ENCODE data around the gene LTBP3. TPM values are rescaled to one million over a fixed set of nuclear protein-coding genes. Genes with fewer than 3 reads are reported as not detected.

Gene LTBP3
- total and polyA plus RNA-seq, 3 experiments from 2014 or later, result 17.9 to 35.4 (median 33.2) TPM

DNA sequence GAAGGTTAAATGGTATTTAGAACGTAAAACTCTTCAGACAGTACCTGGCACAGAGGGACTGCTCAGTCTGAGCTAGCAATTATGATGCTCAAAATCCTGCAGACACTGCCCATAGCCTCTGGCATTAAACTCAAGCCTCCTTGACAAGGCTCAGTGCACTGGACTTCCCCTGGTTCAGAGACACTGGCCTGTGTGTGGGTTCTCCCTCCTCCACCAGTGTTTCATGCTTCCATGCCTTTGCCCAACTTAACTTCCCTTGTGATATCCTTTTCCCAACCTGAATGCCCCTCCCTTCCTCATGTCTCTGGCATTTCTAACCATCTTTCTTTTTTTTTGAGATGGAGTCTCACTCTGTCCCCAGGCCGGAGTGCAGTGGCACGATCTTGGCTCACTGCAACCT is 9.1 kb downstream of the LTBP3 start:
- ChIA-PET POLR2A (interaction anchor here (0.9 kb wide), 1 partner anchor 8 kb away, joined by 3 read pairs; no protein-coding TSS in a partner anchor), CTCF (interaction anchor here (0.8 to 5.7 kb wide), 3 partner anchors 9 to 39 kb away, joined by 3 to 35 read pairs (median 8); partner anchors contain the start of genes FAM89B and ZNRD2)
- Mint-ChIP-seq H3K36me3 (peaks cover 3 to 19% (median 11%) of the 10 kb centered on the region in 3 donors), H3K9me3 (no peaks in the 10 kb centered on the region), H3K4me3 (peak overlapping the region in 3 of 7 donors; percentile 31 to 83 (median 40)), H3K4me1 (peaks cover 47 to 66% (median 56%) of the 10 kb centered on the region in 3 donors), H3K27ac (peak overlapping the region in 6 of 8 donors; percentile 7 to 92 (median 56)), H3K27me3 (no peaks in the 10 kb centered on the region)
- no peak for DNase-seq
- Histone ChIP-seq H3K9me3 (ENCODE audit: low read length) (no peaks in the 10 kb centered on the region), H3K4me3 (ENCODE audit: low read length) (no peak overlapping the region), H3K27ac (ENCODE audit: low read depth, low read length) (no peak overlapping the region), H3K27me3 (ENCODE audit: insufficient read depth, low read length, poor library complexity, severe bottlenecking) (no peaks in the 10 kb centered on the region), H3K36me3 (ENCODE audit: insufficient read depth, low read length) (no peaks in the 10 kb centered on the region), H3K4me1 (ENCODE audit: insufficient read depth, low read length) (peaks cover 62% of the 10 kb centered on the region)

DNA sequence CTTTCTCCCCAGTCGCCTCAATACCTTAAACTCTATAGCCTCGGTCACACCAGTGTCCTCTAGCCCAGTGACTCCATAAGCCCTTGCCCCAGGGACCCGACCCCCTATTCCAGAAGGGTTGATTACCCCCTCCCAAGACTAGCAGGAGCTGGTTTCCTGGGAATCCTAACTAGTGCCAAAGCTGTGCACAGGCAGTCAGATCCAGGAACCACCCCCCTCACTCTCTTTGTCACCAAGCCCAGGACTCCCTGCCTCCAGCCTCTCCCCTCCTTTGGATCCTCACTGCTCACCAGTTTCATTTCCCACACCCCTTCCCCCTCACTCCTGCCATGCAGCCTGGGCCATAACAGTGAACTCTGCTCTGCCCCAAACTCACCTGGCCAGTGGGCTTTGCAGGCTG is 9.8 kb downstream of the LTBP3 start:
- H3K27ac ChIP-seq (ENCODE audit: low read depth, low read length), result no peak overlapping the region
- H3K36me3 Mint-ChIP-seq, result peaks cover 3 to 19% (median 11%) of the 10 kb centered on the region in 3 donors
- H3K4me3 Mint-ChIP-seq, result peak overlapping the region; percentile 45 to 83 (median 55)
- peaks cover 47 to 63% (median 56%) of the 10 kb centered on the region in 3 donors for H3K4me1 Mint-ChIP-seq
- no peaks in the 10 kb centered on the region for H3K9me3 Mint-ChIP-seq
- peak overlapping the region; percentile 66 to 94 (median 88) for H3K27ac Mint-ChIP-seq
- DNase-seq, result no peak
- ChIA-PET POLR2A (interaction anchor here (0.6 to 0.9 kb wide), 2 partner anchors 9 to 24 kb away, joined by 3 read pairs; partner anchors contain the start of gene SCYL1), CTCF (interaction anchor here (0.8 to 5.7 kb wide), 4 partner anchors 8 to 39 kb away, joined by 3 to 35 read pairs (median 6); partner anchors contain the start of genes FAM89B and ZNRD2)
- no peaks in the 10 kb centered on the region for H3K36me3 ChIP-seq (ENCODE audit: insufficient read depth, low read length)
- no peak overlapping the region for H3K4me3 ChIP-seq (ENCODE audit: low read length)
- H3K27me3 Mint-ChIP-seq, result no peaks in the 10 kb centered on the region
- H3K9me3 ChIP-seq (ENCODE audit: low read length), result no peaks in the 10 kb centered on the region
- no peaks in the 10 kb centered on the region for H3K27me3 ChIP-seq (ENCODE audit: insufficient read depth, low read length, poor library complexity, severe bottlenecking)
- peaks cover 55% of the 10 kb centered on the region for H3K4me1 ChIP-seq (ENCODE audit: insufficient read depth, low read length)

DNA sequence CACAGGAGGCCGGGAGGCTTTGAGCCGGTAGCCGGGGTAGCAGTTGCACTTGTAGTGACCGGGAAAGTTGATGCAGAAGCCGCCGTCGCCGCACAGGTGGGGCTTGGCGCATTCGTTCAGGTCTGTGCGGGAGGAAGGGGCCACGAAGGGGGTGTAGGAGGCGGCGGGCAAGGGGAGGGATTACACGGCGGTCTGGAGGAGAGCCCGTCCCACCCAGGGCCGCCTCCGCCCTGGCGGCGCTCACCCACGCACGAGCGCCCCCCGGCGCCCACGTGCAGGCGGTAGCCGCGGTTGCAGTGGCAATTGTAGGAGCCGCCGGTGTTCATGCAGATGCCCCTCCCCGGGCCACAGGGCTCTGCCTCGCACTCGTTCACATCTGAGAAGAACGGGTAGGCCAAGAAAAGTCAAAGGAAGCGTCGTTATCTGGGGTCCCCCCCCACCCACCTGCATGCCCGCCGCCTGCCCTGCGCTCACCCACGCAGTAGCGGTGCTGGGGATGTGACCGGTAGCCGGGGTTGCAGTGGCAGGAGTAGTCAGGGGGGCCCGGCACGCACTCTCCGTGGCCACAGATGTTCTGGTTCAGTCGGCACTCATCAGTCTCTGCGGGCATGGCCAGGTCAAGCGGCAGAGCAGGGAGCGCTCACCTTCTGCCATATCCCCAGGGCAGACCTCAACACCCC is 10.6 kb downstream of the LTBP3 start:
- peak; percentile 50 to 75 (median 55) for DNase-seq
- CTCF ChIA-PET, result interaction anchor here (1.0 to 12.4 kb wide), 6 partner anchors 9 to 43 kb away, joined by 3 to 258 read pairs (median 6); partner anchors contain the start of genes FAM89B, KCNK7 and ZNRD2
- Histone ChIP-seq H3K27ac (ENCODE audit: low read depth, low read length) (peak overlapping the region; percentile 9), H3K36me3 (ENCODE audit: insufficient read depth, low read length) (no peaks in the 10 kb centered on the region), H3K9me3 (ENCODE audit: low read length) (no peaks in the 10 kb centered on the region), H3K4me3 (ENCODE audit: low read length) (peak overlapping the region; percentile 54), H3K27me3 (ENCODE audit: insufficient read depth, low read length, poor library complexity, severe bottlenecking) (no peaks in the 10 kb centered on the region), H3K4me1 (ENCODE audit: insufficient read depth, low read length) (peaks cover 49% of the 10 kb centered on the region)
- no peaks in the 10 kb centered on the region for H3K9me3 Mint-ChIP-seq
- H3K4me3 Mint-ChIP-seq, result peak overlapping the region; percentile 47 to 90 (median 83)
- peaks cover 3 to 19% (median 10%) of the 10 kb centered on the region in 3 donors for H3K36me3 Mint-ChIP-seq
- H3K27me3 Mint-ChIP-seq, result no peaks in the 10 kb centered on the region
- H3K4me1 Mint-ChIP-seq, result peaks cover 45 to 55% (median 53%) of the 10 kb centered on the region in 3 donors
- POLR2A ChIA-PET, result interaction anchor here (0.6 to 4.7 kb wide), 5 partner anchors 12 to 40 kb away, joined by 3 to 16 read pairs (median 9); partner anchors contain the start of gene ZNRD2
- peak overlapping the region; percentile 66 to 96 (median 90) for H3K27ac Mint-ChIP-seq

DNA sequence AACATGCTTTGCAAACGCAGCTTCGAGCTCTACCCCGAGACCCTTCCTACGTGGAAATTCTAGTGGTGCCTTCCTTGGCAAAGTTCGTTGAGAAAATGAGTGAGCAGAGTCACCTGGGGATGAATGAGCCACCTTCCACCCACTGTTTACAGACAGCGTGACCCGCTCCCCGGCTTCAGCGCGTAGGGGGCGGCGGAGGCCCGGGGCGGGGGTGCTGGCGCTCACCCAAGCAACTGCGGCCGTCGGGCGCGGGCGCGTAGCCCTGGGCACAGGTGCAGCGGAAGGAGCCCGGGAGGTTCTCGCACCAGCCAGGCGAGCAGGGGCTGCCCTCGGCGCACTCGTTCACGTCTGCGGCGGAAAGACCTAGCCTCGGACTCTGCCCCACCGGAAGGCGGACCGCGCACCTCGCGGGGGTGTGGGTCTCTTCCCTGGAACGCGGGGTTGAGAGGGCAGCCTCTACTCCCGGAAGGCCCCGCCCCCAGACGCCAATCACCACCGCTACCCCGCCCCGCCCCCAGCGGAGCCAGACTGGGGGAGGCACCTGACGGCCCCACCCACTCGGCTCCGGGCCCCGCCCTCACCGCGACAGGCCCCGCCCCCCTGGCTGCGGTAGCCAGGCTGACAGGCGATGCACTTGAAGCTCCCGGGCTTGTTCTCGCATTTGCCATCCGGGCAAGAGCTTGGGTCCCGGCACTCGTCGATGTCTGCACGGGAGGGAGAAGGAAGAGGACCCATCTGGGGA is 11.8 kb downstream of the LTBP3 start:
- H3K4me1 Mint-ChIP-seq, result peaks cover 38 to 49% (median 48%) of the 10 kb centered on the region in 3 donors
- POLR2A ChIA-PET, result interaction anchor here (0.6 to 4.7 kb wide), 13 partner anchors 11 to 271 kb away, joined by 3 to 16 read pairs (median 4); partner anchors contain the start of genes EHBP1L1, FAM89B, MALAT1 and ZNRD2
- H3K9me3 ChIP-seq (ENCODE audit: low read length), result no peaks in the 10 kb centered on the region
- peak overlapping the region; percentile 53 for H3K27ac ChIP-seq (ENCODE audit: low read depth, low read length)
- H3K4me3 Mint-ChIP-seq, result peak overlapping the region; percentile 68 to 90 (median 83)
- peaks cover 42% of the 10 kb centered on the region for H3K4me1 ChIP-seq (ENCODE audit: insufficient read depth, low read length)
- DNase-seq, result peak; percentile 98 to 99 (median 99)
- CTCF ChIA-PET, result interaction anchor here (0.8 to 12.4 kb wide), 7 partner anchors 10 to 217 kb away, joined by 3 to 258 read pairs (median 4); partner anchors contain the start of genes FAM89B, KCNK7 and ZNRD2
- H3K36me3 Mint-ChIP-seq, result peaks cover 1 to 12% (median 3%) of the 10 kb centered on the region in 3 donors
- no peaks in the 10 kb centered on the region for H3K27me3 ChIP-seq (ENCODE audit: insufficient read depth, low read length, poor library complexity, severe bottlenecking)
- peak overlapping the region; percentile 54 for H3K4me3 ChIP-seq (ENCODE audit: low read length)
- H3K9me3 Mint-ChIP-seq, result no peaks in the 10 kb centered on the region
- H3K36me3 ChIP-seq (ENCODE audit: insufficient read depth, low read length), result no peaks in the 10 kb centered on the region
- peak overlapping the region; percentile 86 to 97 (median 94) for H3K27ac Mint-ChIP-seq
- H3K27me3 Mint-ChIP-seq, result no peaks in the 10 kb centered on the region

DNA sequence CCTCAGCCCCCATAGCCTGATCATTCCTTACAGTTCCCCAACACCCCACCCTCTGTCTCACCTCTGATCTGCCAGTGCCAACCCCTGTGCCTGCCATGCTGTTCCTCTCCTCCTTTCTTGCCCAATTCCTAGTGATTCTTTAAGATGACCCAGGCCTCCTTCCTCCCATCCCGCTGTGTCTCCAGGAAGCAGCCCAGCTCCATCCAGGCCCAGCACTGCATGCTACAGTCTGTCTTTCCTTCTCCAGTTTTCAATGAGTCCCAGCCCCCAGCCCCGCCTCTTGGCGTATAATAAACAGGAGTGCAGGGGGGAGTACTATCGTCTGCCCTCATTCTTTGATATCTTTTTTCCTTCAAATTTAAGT is 12.3 kb downstream of the LTBP3 start:
- H3K4me3 ChIP-seq (ENCODE audit: low read length), result peak overlapping the region; percentile 14
- Mint-ChIP-seq H3K4me3 (peak overlapping the region; percentile 26 to 90 (median 68)), H3K27me3 (no peaks in the 10 kb centered on the region), H3K4me1 (peaks cover 39 to 52% (median 51%) of the 10 kb centered on the region in 3 donors), H3K27ac (peak overlapping the region; percentile 86 to 97 (median 94)), H3K36me3 (peaks cover 1 to 10% (median 3%) of the 10 kb centered on the region in 3 donors), H3K9me3 (no peaks in the 10 kb centered on the region)
- peak overlapping the region; percentile 53 for H3K27ac ChIP-seq (ENCODE audit: low read depth, low read length)
- H3K9me3 ChIP-seq (ENCODE audit: low read length), result no peaks in the 10 kb centered on the region
- peaks cover 46% of the 10 kb centered on the region for H3K4me1 ChIP-seq (ENCODE audit: insufficient read depth, low read length)
- DNase-seq, result no peak
- ChIA-PET CTCF (interaction anchor here (1.0 to 12.4 kb wide), 5 partner anchors 20 to 45 kb away, joined by 3 to 258 read pairs (median 8); partner anchors contain the start of genes FAM89B, KCNK7 and ZNRD2), POLR2A (interaction anchor here (0.7 to 4.7 kb wide), 7 partner anchors 17 to 130 kb away, joined by 3 to 16 read pairs (median 9); partner anchors contain the start of genes EHBP1L1, FAM89B and ZNRD2)
- H3K36me3 ChIP-seq (ENCODE audit: insufficient read depth, low read length), result no peaks in the 10 kb centered on the region
- no peaks in the 10 kb centered on the region for H3K27me3 ChIP-seq (ENCODE audit: insufficient read depth, low read length, poor library complexity, severe bottlenecking)

DNA sequence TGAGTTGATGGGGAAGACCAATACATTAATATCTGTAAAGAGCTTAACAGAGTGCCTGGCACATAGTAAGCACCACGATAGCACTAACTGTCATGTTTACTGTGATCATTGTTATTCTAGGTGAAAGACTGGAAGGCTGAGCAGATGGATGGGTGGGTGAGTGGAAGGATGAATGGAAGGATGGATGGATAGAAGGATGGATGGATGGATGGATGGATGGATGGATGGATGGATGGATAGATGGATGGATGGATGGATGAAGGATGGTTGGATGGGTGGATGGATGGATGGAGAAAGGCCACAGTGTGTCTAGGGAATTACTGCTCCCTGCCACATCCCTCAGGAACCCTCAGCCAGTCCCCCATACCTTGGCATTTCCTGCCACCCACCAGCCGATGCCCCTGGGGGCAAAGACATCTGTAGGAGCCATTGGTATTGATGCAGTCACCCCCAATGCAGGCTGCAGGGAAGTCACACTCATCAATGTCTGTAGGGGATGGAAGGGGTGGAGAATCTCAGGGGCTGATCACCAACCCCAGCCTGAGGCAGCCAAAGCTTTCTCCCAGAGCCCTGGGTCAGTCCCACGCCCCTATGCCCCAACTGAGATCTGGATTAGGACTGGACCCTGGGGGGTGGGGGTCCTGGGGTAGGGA is 15.3 kb downstream of the LTBP3 start:
- no peaks in the 10 kb centered on the region for H3K27me3 Mint-ChIP-seq
- POLR2A ChIA-PET, result interaction anchor here (4.7 kb wide), 1 partner anchor 45 kb away, joined by 16 read pairs; no protein-coding TSS in a partner anchor

More for the DNA sequence above, 15.3 kb downstream of the LTBP3 start:
- Histone ChIP-seq H3K9me3 (ENCODE audit: low read length) (no peaks in the 10 kb centered on the region), H3K36me3 (ENCODE audit: insufficient read depth, low read length) (no peaks in the 10 kb centered on the region), H3K27me3 (ENCODE audit: insufficient read depth, low read length, poor library complexity, severe bottlenecking) (no peaks in the 10 kb centered on the region), H3K4me3 (ENCODE audit: low read length) (no peak overlapping the region), H3K4me1 (ENCODE audit: insufficient read depth, low read length) (peaks cover 32% of the 10 kb centered on the region), H3K27ac (ENCODE audit: low read depth, low read length) (no peak overlapping the region)
- CTCF ChIA-PET, result interaction anchor here (1.0 to 12.4 kb wide), 9 partner anchors 10 to 74 kb away, joined by 3 to 258 read pairs (median 36); partner anchors contain the start of genes FAM89B, KCNK7, LTBP3 and SCYL1
- DNase-seq, result no peak
- Mint-ChIP-seq H3K9me3 (no peaks in the 10 kb centered on the region), H3K4me1 (peaks cover 26 to 38% (median 35%) of the 10 kb centered on the region in 3 donors), H3K27ac (peak overlapping the region in 5 of 8 donors; percentile 11 to 81 (median 47)), H3K36me3 (peaks cover 0 to 9% (median 0%) of the 10 kb centered on the region in 3 donors), H3K4me3 (peak overlapping the region in 1 of 7 donors; percentile 66)

All from CD8-positive, alpha-beta memory T cell (primary cell).